AML-193 (cell line): ENCODE results near the gene CPSF2.

Experiments
- DNase-seq, 2 experiments: peaks; one replicate each; lab custom pipeline; 2025; lab: John Stamatoyannopoulos, UW

Gene CPSF2

GRCh38 chr14:92121670-92122350 lies at the start of gene CPSF2, which contains the start of gene NDUFB1:
CPSF2 (plus strand) TSS chr14:92121969; CDS start chr14:92130985, 9,016 bp downstream.
NDUFB1 (minus strand) TSS chr14:92121706; CDS start chr14:92117637, 4,069 bp downstream.
- DNase-seq = peak; percentile 67 to 77

GRCh38 chr14:92074555-92074954 lies 47.2 kb upstream of the CPSF2 start:
- peak in 1 of 2 experiments; percentile 19 for DNase-seq

DNA sequence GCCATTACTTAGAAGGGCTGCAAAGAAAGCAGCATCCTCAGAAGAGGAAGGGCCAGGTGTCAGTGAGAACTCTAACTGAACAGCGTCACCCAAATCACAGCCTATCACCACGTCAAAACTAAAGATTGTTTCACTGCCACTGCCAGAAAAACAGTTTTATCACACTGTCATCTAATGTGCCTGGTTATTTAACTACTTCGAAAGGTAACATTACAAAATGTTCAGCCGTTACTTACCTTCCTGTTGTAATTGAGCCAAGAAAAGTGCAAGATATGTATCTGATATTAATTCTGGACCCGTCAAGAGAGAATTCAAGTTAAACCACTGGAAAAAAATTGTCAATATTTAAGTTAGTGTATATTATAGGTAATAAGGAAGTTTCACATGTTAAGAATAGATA lies 33.3 kb upstream of the CPSF2 start:
- no peak for DNase-seq

DNA sequence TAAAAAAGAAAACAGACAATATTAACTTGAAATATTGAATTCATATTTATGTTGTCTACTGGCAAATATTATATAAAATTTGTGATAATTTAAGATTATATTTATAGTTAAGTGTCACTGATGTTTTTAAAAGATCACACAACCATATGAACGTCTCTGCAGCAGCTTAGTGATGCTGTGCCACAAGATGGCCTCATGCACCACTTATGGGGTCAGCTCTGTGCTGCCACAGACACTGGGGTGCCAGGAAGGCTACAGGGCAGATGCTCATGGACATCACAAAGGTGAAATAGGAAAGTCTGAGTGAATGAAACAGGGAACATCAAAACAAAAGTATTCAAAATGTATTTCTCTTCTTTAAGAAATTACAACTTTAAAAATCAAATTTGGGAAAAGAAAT lies 28.4 kb upstream of the CPSF2 start:
- no peak for DNase-seq

DNA sequence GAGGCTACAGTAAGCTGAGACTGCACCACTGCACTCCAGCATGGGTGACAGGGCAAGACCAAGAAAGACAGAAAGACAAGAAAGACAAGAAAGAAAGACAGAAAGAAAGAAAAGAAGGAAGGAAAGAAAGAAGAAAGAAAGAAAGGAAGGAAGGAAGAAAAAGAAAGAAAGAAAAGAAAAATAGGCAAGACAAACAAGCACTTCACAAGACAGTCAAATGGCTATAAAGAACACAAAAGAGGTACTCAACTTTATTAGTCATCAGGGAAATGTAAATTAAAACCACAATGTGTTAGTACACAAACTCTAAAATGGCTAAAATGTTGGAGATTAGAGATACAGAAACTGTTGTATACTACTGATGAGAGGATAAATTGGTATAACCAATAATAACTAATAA lies 22.0 kb upstream of the CPSF2 start:
- DNase-seq = no peak

DNA sequence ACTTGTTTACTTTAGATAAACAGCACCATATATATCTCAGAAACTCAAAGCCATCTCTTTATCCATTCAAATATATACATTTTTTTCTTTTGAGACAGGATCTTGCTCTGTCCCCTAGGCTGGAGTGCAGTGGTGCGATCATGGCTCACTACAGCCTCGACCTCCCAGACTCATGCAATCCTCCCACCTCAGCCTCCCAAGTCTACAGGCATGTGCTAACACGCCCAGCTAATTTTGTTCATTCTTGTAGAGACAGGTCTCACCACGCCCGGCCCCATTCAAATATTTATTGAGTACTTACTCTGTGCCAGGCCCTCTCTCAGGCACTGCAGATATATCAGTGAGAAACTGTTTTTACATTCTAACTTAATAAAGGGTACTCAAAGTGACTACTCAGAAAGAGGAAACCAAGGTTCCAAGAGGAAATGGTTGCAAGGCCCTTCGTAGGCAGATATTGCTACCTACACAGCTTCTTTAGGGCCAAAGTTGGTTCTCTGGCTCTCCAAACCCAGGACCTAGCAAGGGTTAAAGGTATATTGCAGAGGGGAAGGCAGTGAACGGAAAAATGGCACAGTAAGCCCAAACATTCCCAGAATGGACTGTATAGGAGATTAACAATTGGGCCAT lies 18.3 kb upstream of the CPSF2 start:
- no peak for DNase-seq

DNA sequence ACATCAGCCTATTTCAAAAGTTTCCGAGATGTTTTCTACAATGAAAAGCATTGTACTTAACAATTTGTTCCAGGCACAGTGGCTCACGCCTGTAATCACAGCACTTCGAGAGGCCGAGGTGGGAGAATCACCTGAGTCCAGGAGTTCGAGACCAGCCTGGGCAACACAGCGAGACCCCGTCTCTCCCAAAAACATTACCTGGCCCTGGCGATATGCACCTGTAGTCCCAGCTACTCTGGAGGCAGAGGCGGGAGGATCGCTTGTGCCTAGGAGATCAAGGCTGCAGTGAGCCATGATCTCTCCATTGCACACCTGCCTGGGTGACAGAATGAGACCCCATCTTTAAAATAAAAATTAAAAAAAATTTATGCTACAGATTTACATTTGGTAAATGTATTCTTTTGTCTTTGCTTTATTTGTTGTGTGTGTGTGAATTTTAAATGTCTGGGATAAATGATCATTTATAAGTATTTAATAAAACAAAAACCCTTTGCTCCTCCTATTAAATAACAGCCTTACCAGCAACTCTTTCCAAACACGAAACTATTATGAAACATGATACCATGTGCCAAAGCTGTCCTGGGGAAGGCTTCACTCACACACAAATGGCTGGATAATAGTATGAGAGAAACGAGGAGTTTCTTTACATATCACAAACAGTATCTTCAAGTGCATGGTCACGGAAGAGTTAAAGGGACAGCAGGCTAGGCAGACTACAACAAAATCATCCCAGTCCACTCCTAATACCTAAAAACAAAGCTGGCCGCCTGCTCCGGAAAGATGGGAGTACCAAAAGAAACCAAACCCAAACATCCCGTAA lies 16.5 kb upstream of the CPSF2 start:
- peak in 1 of 2 experiments; percentile 40 for DNase-seq

GRCh38 chr14:92105893-92106142 lies 16.0 kb upstream of the CPSF2 start:
- DNase-seq = peak in 1 of 2 experiments; percentile 57

DNA sequence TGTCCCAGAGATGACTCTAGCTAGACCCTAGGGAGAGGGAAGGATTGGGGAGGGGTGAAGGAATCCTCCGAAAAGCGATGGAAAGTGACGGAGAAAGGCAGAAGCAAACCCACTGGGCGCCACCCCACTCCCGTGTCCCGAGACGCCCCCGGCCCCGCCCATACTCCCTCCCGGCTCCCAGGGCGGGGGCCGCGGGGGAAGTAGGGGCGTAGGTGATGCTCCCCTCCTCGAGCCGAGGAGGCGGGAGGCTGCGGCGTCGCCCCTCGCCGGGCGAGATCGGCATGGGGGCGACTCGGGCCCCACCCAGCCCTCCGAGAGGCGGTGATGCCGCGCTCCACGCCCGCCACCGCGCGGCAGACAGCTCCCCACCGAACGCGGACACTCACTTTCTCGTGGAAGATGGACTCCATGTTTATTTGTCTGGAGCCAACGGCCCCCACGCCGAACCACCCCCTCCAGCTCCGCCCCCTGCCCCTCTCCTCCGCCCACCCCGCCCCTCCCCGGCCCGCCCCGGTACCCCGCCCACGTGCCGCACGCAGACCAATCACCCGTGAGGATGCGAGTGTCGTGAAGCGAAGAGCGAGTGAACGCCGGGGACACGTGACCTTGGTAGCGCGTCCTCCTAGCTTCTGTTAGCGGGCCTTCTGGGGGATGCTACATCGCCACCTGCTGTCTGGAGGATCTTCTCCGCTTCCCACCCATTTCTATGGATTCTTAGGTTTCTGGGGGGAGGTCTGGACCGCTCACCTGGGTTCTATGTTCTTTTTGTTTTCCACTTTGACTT lies 15.4 kb upstream of the CPSF2 start, which contains the start of gene ATXN3:
TSS of gene ATXN3 (minus strand) at position 440 of the 784 bp plus-strand sequence. CDS start at position 410, 30 bp downstream.
- DNase-seq = peak; percentile 91 to 93

GRCh38 chr14:92108345-92109254 lies 13.2 kb upstream of the CPSF2 start:
- no peak for DNase-seq

GRCh38 chr14:92109490-92109889 lies 12.3 kb upstream of the CPSF2 start:
- no peak for DNase-seq

DNA sequence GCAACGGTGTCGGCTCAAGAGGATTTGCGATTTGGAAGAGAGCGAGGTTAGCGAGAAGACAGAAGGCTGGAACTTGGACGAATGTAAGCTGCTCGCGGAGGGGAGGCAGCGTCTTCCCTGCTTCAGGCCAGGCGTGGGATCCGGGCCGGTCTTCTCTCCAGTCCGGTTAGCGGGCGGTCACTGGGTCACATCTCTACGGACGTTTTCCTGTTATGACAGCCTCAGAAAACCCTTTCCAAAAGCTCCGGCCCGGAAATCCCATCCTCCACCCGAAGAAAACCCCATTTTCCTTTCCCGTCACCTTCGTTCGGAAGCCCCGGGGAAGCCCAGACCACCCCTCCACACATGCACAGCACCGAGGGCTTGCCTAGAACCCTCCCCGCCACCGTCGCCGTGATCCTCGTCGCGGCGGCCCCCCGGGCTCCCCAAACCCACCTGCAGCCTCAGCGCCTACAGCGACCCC lies 531 bp upstream of the CPSF2 start:
- peak; percentile 12 to 13 for DNase-seq

- peak; percentile 39 to 49 for DNase-seq
These were observed 545 bp downstream of the CPSF2 start for GRCh38 chr14:92122351-92122677.

DNA sequence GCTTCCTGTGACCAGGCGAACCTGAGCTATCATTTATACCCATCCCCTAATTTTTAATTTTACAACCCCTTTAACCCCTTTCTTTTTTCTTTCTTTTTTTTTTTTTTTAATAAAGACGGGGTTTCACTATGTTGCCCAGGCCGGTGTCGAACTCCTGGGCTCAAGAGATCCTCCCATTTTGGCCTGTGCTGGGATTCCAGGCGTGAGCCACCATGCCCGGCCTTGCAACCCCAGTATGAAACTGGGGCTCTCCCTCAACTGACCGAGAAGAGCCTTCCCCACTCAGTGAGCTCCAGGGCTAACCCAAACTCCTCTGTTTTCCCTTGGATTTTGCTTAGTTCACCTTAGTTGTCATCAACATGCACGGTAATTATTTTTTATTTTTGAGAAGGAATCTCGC lies 992 bp downstream of the CPSF2 start:
- no peak for DNase-seq

GRCh38 chr14:92134456-92134855 lies 12.7 kb downstream of the CPSF2 start:
- DNase-seq = no peak

GRCh38 chr14:92135269-92135668 lies 13.5 kb downstream of the CPSF2 start:
- peak; percentile 23 to 43 for DNase-seq

DNA sequence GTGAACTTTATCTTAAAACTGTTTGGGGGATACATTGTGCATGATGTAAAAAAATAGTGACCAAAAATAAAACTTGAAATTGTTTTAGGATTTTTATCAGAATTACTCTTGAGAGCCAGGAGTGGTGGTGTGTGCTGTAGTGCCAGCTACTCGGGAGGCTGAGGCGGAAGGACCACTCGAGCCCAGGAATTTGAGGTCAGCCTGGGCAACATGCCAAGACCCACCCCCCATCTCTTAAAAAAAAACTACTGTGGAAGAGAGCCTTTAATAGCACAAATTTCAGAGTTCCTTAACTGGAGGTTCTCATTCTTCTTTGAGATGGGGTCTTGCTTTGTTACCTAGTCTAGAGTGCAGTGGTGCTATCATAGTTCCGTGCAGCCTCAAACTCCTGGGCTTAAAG lies 21.5 kb downstream of the CPSF2 start:
- no peak for DNase-seq

DNA sequence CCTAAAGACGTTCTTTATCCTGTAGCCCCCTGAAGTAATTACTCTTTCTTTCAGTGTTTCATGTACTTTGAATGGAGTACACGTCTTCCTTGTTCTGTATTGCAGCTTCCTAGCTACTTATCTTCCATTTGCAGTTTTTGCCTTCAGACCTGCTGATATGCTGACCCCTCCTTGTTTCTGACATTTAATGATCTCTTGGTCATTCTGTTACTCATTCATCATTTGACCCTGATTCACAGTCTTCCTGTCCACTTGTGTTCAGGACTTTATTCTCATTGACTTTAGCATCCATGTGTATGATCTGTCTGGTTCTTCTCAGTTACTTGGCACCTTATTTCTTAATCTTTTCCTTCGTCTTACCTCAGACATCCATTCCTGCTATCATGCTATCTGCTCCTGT lies 22.2 kb downstream of the CPSF2 start:
- DNase-seq = no peak

DNA sequence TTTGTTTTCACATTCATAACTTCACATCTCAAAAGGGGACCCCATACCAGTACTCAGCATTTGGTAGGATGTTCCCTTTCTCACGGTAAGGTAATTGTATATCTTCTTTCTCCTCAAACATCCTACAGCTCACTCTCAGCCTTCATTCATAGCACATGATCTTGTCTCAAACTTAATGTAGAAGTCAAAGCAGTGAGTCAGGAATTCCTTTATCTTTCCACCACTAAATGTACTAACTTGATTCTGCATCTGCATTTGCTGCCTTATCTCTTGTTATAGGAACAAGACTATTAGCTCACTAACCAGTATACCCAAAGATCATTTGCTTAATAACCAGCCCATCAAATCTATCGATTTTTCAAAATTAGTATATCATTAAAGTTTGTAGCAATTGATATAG lies 22.9 kb downstream of the CPSF2 start:
- DNase-seq = no peak

DNA sequence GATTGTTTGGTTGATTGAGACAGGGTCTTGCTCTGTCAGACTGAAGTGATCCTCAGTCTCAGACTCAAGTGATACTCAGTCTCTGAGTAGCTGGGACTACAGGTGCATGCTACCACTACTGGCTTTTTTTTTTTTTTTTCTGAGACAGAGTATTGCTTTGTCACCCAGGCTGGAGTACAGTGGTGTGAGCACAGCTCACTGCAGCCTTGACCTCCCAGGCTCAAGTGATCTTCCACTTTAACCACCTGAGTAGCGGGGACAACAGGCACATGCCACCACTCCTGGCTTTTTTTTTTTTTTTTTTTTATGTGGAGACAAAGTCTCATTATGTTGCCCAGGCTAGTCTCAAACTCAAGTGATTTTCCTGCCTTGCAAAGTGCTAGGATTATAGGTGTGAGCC lies 31.8 kb downstream of the CPSF2 start:
- DNase-seq = no peak

- DNase-seq = no peak
These were observed 32.6 kb downstream of the CPSF2 start for GRCh38 chr14:92154283-92154942.
